Neural cell (in vitro differentiated cells): Measurements from ENCODE around the gene VPS8. TPM values are rescaled to one million over a fixed set of nuclear protein-coding genes. Genes with fewer than 3 reads are reported as not detected.

Experiments used
- H2AFZ ChIP-seq: fragments of 200-600, 300-800 bp; sonication (generic), shearing (Covaris generic); 2 replicates; pipeline ENCODE4 v1.6.0; 2014; ENCODE audit warnings: low read depth, mild to moderate bottlenecking, antibody characterized with exemption, low read length, moderate library complexity
- H3F3A ChIP-seq: fragments of 200-600 bp; shearing (Covaris generic); 2 replicates; pipeline ENCODE4 v1.6.1; 2016; ENCODE audit warnings: mild to moderate bottlenecking, moderate library complexity, mixed read lengths, antibody characterized with exemption, low read length; ENCODE audit not compliant: insufficient read depth, poor library complexity, severe bottlenecking
- H3K27ac ChIP-seq: fragments of 200-600, 300-800 bp; sonication (generic), shearing (Covaris generic); 2 replicates; pipeline ENCODE4 v1.5.1; 2014; ENCODE audit warnings: mild to moderate bottlenecking, low read length, moderate library complexity
- H3K27me3 ChIP-seq: fragments of 300-800, 200-600 bp; sonication (generic), shearing (Covaris generic); 2 replicates; pipeline ENCODE4 v1.6.0; 2014; ENCODE audit warnings: mild to moderate bottlenecking, low read depth, low read length, moderate library complexity; ENCODE audit not compliant: insufficient read depth
- H3K36me3 ChIP-seq: fragments of 300-800, 200-600 bp; sonication (generic), shearing (Covaris generic); 2 replicates; pipeline ENCODE4 v1.5.1; 2014; ENCODE audit warnings: mild to moderate bottlenecking, antibody characterized with exemption, low read length, moderate library complexity; ENCODE audit not compliant: insufficient read depth
- H3K4me2 ChIP-seq: fragments of 300-800, 200-600 bp; sonication (generic), shearing (Covaris generic); 2 replicates; pipeline ENCODE4 v1.6.0; 2014; ENCODE audit warnings: mild to moderate bottlenecking, low read length
- H3K4me3 ChIP-seq: fragments of 300-800, 200-600 bp; sonication (generic), shearing (Covaris generic); 2 replicates; pipeline ENCODE4 v1.5.1; 2014; ENCODE audit warnings: mild to moderate bottlenecking, low read length, moderate library complexity
- H3K79me2 ChIP-seq: fragments of 200-600 bp; shearing (Covaris generic); replicated peaks from 2 replicates; pipeline ENCODE4 v1.6.0; 2014; ENCODE audit warnings: mild to moderate bottlenecking, low read length, moderate library complexity; ENCODE audit not compliant: insufficient read depth
- H3K9ac ChIP-seq: fragments of 300-800, 200-600 bp; sonication (generic), shearing (Covaris generic); 2 replicates; pipeline ENCODE4 v1.6.1; 2016; ENCODE audit warnings: mild to moderate bottlenecking, low read length, mixed read lengths
- H3K9me2 ChIP-seq: fragments of 200-600 bp; shearing (Covaris generic); 2 replicates; pipeline ENCODE4 v1.6.1; 2016; ENCODE audit warnings: mild to moderate bottlenecking, low read length, mixed read lengths; ENCODE audit not compliant: insufficient read depth
- H3K9me3 ChIP-seq: fragments of 200-600, 300-800 bp; sonication (generic), shearing (Covaris generic); 2 replicates; pipeline ENCODE4 v1.6.1; 2016; ENCODE audit warnings: mild to moderate bottlenecking, mixed run types, low read length, moderate library complexity, mixed read lengths
- H4K20me1 ChIP-seq: fragments of 200-600 bp; shearing (Covaris generic); 2 replicates; pipeline ENCODE4 v1.6.1; 2016; ENCODE audit warnings: mild to moderate bottlenecking, mixed run types; ENCODE audit not compliant: insufficient read depth
- CTCF ChIP-seq: fragments of 450-650 bp; IDR thresholded peaks from 2 replicates; pipeline ENCODE4 v1.5.1; 2014; ENCODE audit warnings: antibody characterized with exemption, mild to moderate bottlenecking, moderate library complexity; ENCODE audit not compliant: poor library complexity, severe bottlenecking
- EP300 ChIP-seq: fragments of 450-650 bp; conservative IDR thresholded peaks from 2 replicates; pipeline ENCODE4 v1.6.1; 2014; ENCODE audit warnings: antibody characterized with exemption, mild to moderate bottlenecking, moderate library complexity; ENCODE audit not compliant: poor library complexity, severe bottlenecking
- EZH2 ChIP-seq: fragments of 200-600, 300-800 bp; shearing (Covaris generic), sonication (generic); IDR thresholded peaks from 2 replicates; pipeline ENCODE4 v1.6.1; 2014; ENCODE audit warnings: antibody characterized with exemption, low read length, borderline replicate concordance, mild to moderate bottlenecking; ENCODE audit not compliant: insufficient read depth, poor library complexity, severe bottlenecking
- MXI1 ChIP-seq: fragments of 450-650 bp; conservative IDR thresholded peaks from 2 replicates; pipeline ENCODE4 v1.6.1; 2014; ENCODE audit warnings: antibody characterized with exemption, mild to moderate bottlenecking; ENCODE audit not compliant: poor library complexity, severe bottlenecking
- POLR2AphosphoS5 ChIP-seq: IDR thresholded peaks from 2 replicates; pipeline ENCODE4 v1.6.1; 2012
- RAD21 ChIP-seq: fragments of 450-650 bp; conservative IDR thresholded peaks from 2 replicates; pipeline ENCODE4 v1.6.1; 2014; ENCODE audit warnings: antibody characterized with exemption, mild to moderate bottlenecking, moderate library complexity
- REST ChIP-seq: IDR thresholded peaks from 2 replicates; pipeline ENCODE4 v1.6.1; 2012; ENCODE audit warnings: borderline replicate concordance
- SMC3 ChIP-seq: fragments of 450-650 bp; conservative IDR thresholded peaks from 2 replicates; pipeline ENCODE4 v1.6.1; 2014; ENCODE audit warnings: antibody characterized with exemption, mild to moderate bottlenecking, moderate library complexity; ENCODE audit not compliant: poor library complexity
- TAF1 ChIP-seq: IDR thresholded peaks from 2 replicates; pipeline ENCODE4 v1.6.1; 2012; ENCODE audit warnings: low read depth
- polyA plus RNA-seq: library from polyadenylated mRNA; depleted of rRNA; stranded (reverse); fragments of >200 nt; gene quantifications from 2 replicates; pipeline ENCODE4 v1.2.3, GENCODE V29; 2014

Gene VPS8
- polyA plus RNA-seq, 1 donor from 2014 or later = 146 TPM

- no peaks in the 10 kb centered on the region for H3K9me2 ChIP-seq
- no peak overlapping the region for H3K4me2 ChIP-seq
- TF ChIP-seq CTCF (no peak), POLR2AphosphoS5 (no peak), EP300 (no peak), EZH2 (no peak), RAD21 (no peak), REST (no peak), MXI1 (no peak), TAF1 (no peak), SMC3 (no peak)
- H3K4me3 ChIP-seq = no peak overlapping the region
- H3F3A ChIP-seq = no peaks in the 10 kb centered on the region
- no peak overlapping the region for H3K9ac ChIP-seq
- no peaks in the 10 kb centered on the region for H3K79me2 ChIP-seq
- H3K27ac ChIP-seq = no peak overlapping the region
- no peak overlapping the region for H2AFZ ChIP-seq
- H3K27me3 ChIP-seq = no peaks in the 10 kb centered on the region
- no peaks in the 10 kb centered on the region for H3K36me3 ChIP-seq
- no peaks in the 10 kb centered on the region for H4K20me1 ChIP-seq
- no peaks in the 10 kb centered on the region for H3K9me3 ChIP-seq
Measured at GRCh38 chr3:184771301-184772127, 40.5 kb upstream of the VPS8 start.

GRCh38 chr3:184772667-184773272, 39.2 kb upstream of the VPS8 start:
- Histone ChIP-seq H3F3A (no peaks in the 10 kb centered on the region), H2AFZ (no peak overlapping the region), H3K9ac (no peak overlapping the region), H3K27ac (no peak overlapping the region), H3K36me3 (no peaks in the 10 kb centered on the region), H3K79me2 (no peaks in the 10 kb centered on the region), H3K4me2 (no peak overlapping the region), H3K4me3 (no peak overlapping the region), H4K20me1 (no peaks in the 10 kb centered on the region), H3K9me2 (no peaks in the 10 kb centered on the region), H3K9me3 (no peaks in the 10 kb centered on the region), H3K27me3 (no peaks in the 10 kb centered on the region)
- no peak for TF ChIP-seq SMC3
- no peak for TF ChIP-seq TAF1
- TF ChIP-seq POLR2AphosphoS5 = no peak
- no peak for TF ChIP-seq RAD21
- no peak for TF ChIP-seq EZH2
- TF ChIP-seq CTCF = no peak
- TF ChIP-seq REST = no peak
- no peak for TF ChIP-seq EP300
- no peak for TF ChIP-seq MXI1
